ENCODE measurements around the gene SNX25.
"Not testable (repeated sequence)": the region's sequence is repeated elsewhere in the genome, so short reads cannot be mapped to it uniquely, and the experiment has no call there.

SNX25 gene

GRCh38 chr4:185205073-185205472, 4.3 kb upstream of the SNX25 start:
- not testable (repeated sequence) for DNase-seq

GRCh38 chr4:185205697-185206342, 3.6 kb upstream of the SNX25 start:
- DNase-seq = peak in 1 of 3 donors; percentile 41

- no peak for DNase-seq
Observed at GRCh38 chr4:185207466-185207865, 1.9 kb upstream of the SNX25 start.

- DNase-seq = peak in 1 of 3 donors; percentile 41
Observed at GRCh38 chr4:185209852-185210101, 379 bp downstream of the SNX25 start.

- peak; percentile 26 to 58 (median 44) for DNase-seq
Observed at GRCh38 chr4:185210102-185210981, 944 bp downstream of the SNX25 start.

- no peak for DNase-seq
Observed at GRCh38 chr4:185211035-185211434, 1.6 kb downstream of the SNX25 start.

- DNase-seq = no peak
Observed at GRCh38 chr4:185211641-185212040, 2.2 kb downstream of the SNX25 start.

- no peak for DNase-seq
Observed at GRCh38 chr4:185212581-185212980, 3.2 kb downstream of the SNX25 start.

GRCh38 chr4:185213877-185214276, 4.5 kb downstream of the SNX25 start:
- peak; percentile 12 to 23 (median 17) for DNase-seq

GRCh38 chr4:185215261-185215660, 5.9 kb downstream of the SNX25 start:
- DNase-seq = no peak

GRCh38 chr4:185217408-185217975, 8.1 kb downstream of the SNX25 start:
- DNase-seq = no peak

- DNase-seq = no peak
Observed at GRCh38 chr4:185218312-185218711, 8.9 kb downstream of the SNX25 start.

GRCh38 chr4:185219551-185220344, 10.3 kb downstream of the SNX25 start:
- no peak for DNase-seq

GRCh38 chr4:185221491-185221890, 12.1 kb downstream of the SNX25 start:
- no peak for DNase-seq

GRCh38 chr4:185221912-185222311, 12.5 kb downstream of the SNX25 start:
- no peak for DNase-seq

GRCh38 chr4:185222598-185222997, 13.2 kb downstream of the SNX25 start:
- no peak for DNase-seq

- no peak for DNase-seq
Observed at GRCh38 chr4:185224597-185224996, 15.2 kb downstream of the SNX25 start.

GRCh38 chr4:185225940-185226339, 16.5 kb downstream of the SNX25 start:
- no peak for DNase-seq

- no peak for DNase-seq
Observed at GRCh38 chr4:185227131-185227551, 17.7 kb downstream of the SNX25 start.

GRCh38 chr4:185227713-185228278, 18.4 kb downstream of the SNX25 start:
- no peak for DNase-seq

GRCh38 chr4:185229021-185229818, 19.8 kb downstream of the SNX25 start:
- DNase-seq = no peak

GRCh38 chr4:185232370-185232769, 23.0 kb downstream of the SNX25 start:
- DNase-seq = no peak

Measured in suppressor macrophage treated with lipopolysaccharide for 1 hour (primary cell).